H1 (cell line): ENCODE results near the gene GRM8. TPM values are rescaled to one million over a fixed set of nuclear protein-coding genes. Genes with fewer than 3 reads are reported as not detected.

Experiments
- polyA plus RNA-seq, 7 experiments: library from polyadenylated mRNA; depleted of rRNA in 3 of 7; stranded (reverse) in 5 of 7; unstranded in 2 of 7; fragments of >200 nt in 5 of 7; fragments of 200-250 nt in 2 of 7; gene quantifications; 1 replicate in 5 of 7; 2 replicates in 1 of 7; 4 replicates in 1 of 7; pipeline versions ENCODE4 v1.2.1 to v1.2.3, GENCODE V29; 2011 to 2013; ENCODE audit warnings: missing spikeins in 2 of 7, mixed read lengths in 2 of 7
- total RNA-seq: library from RNA; stranded (reverse); fragmentation: NEBNext Ultra II Directional; extraction: Animal tissue kit (Norgen Biotek cat#: 25700); gene quantifications from 2 replicates; pipeline ENCODE4 v1.2.1, GENCODE V29; 2021
- TF ChIP-seq, protein P1 (sequence below): fragments of 300-600 bp; sonication (generic); IDR thresholded peaks from 2 replicates; pipeline ENCODE4 v1.7.1; 2012; ENCODE audit warnings: low read length, moderate library complexity, mild to moderate bottlenecking, inconsistent platforms; ENCODE audit not compliant: insufficient replicate concordance
- TF ChIP-seq, protein P2 (sequence below): IDR thresholded peaks from 2 replicates; pipeline ENCODE4 v1.6.1; 2012; ENCODE audit warnings: inconsistent platforms

The GRM8 gene
- total and polyA plus RNA-seq, 2 of the 8 experiments (the other 6 are each of a cell fraction or from before 2014, with no cell fraction given) = 2.6 to 2.8 TPM

- TF ChIP-seq, protein P1, sequence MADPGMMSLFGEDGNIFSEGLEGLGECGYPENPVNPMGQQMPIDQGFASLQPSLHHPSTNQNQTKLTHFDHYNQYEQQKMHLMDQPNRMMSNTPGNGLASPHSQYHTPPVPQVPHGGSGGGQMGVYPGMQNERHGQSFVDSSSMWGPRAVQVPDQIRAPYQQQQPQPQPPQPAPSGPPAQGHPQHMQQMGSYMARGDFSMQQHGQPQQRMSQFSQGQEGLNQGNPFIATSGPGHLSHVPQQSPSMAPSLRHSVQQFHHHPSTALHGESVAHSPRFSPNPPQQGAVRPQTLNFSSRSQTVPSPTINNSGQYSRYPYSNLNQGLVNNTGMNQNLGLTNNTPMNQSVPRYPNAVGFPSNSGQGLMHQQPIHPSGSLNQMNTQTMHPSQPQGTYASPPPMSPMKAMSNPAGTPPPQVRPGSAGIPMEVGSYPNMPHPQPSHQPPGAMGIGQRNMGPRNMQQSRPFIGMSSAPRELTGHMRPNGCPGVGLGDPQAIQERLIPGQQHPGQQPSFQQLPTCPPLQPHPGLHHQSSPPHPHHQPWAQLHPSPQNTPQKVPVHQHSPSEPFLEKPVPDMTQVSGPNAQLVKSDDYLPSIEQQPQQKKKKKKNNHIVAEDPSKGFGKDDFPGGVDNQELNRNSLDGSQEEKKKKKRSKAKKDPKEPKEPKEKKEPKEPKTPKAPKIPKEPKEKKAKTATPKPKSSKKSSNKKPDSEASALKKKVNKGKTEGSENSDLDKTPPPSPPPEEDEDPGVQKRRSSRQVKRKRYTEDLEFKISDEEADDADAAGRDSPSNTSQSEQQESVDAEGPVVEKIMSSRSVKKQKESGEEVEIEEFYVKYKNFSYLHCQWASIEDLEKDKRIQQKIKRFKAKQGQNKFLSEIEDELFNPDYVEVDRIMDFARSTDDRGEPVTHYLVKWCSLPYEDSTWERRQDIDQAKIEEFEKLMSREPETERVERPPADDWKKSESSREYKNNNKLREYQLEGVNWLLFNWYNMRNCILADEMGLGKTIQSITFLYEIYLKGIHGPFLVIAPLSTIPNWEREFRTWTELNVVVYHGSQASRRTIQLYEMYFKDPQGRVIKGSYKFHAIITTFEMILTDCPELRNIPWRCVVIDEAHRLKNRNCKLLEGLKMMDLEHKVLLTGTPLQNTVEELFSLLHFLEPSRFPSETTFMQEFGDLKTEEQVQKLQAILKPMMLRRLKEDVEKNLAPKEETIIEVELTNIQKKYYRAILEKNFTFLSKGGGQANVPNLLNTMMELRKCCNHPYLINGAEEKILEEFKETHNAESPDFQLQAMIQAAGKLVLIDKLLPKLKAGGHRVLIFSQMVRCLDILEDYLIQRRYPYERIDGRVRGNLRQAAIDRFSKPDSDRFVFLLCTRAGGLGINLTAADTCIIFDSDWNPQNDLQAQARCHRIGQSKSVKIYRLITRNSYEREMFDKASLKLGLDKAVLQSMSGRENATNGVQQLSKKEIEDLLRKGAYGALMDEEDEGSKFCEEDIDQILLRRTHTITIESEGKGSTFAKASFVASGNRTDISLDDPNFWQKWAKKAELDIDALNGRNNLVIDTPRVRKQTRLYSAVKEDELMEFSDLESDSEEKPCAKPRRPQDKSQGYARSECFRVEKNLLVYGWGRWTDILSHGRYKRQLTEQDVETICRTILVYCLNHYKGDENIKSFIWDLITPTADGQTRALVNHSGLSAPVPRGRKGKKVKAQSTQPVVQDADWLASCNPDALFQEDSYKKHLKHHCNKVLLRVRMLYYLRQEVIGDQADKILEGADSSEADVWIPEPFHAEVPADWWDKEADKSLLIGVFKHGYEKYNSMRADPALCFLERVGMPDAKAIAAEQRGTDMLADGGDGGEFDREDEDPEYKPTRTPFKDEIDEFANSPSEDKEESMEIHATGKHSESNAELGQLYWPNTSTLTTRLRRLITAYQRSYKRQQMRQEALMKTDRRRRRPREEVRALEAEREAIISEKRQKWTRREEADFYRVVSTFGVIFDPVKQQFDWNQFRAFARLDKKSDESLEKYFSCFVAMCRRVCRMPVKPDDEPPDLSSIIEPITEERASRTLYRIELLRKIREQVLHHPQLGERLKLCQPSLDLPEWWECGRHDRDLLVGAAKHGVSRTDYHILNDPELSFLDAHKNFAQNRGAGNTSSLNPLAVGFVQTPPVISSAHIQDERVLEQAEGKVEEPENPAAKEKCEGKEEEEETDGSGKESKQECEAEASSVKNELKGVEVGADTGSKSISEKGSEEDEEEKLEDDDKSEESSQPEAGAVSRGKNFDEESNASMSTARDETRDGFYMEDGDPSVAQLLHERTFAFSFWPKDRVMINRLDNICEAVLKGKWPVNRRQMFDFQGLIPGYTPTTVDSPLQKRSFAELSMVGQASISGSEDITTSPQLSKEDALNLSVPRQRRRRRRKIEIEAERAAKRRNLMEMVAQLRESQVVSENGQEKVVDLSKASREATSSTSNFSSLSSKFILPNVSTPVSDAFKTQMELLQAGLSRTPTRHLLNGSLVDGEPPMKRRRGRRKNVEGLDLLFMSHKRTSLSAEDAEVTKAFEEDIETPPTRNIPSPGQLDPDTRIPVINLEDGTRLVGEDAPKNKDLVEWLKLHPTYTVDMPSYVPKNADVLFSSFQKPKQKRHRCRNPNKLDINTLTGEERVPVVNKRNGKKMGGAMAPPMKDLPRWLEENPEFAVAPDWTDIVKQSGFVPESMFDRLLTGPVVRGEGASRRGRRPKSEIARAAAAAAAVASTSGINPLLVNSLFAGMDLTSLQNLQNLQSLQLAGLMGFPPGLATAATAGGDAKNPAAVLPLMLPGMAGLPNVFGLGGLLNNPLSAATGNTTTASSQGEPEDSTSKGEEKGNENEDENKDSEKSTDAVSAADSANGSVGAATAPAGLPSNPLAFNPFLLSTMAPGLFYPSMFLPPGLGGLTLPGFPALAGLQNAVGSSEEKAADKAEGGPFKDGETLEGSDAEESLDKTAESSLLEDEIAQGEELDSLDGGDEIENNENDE = no peak
- TF ChIP-seq, protein P2, sequence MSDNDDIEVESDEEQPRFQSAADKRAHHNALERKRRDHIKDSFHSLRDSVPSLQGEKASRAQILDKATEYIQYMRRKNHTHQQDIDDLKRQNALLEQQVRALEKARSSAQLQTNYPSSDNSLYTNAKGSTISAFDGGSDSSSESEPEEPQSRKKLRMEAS = no peak
Observed at GRCh38 chr7:126937171-126937570, 315.6 kb downstream of the GRM8 start (continued).
